B cell (primary cell): ENCODE measurements around the gene TCF7L1. TPM values are rescaled to one million over a fixed set of nuclear protein-coding genes. Genes with fewer than 3 reads are reported as not detected.

Experiments used
- ATAC-seq: fragments of 200-7000 bp; cut with Tn5 transposase; one replicate; pipeline ENCODE4 v1.10.0; 2021; ENCODE audit warnings: low read depth, mild to moderate bottlenecking, moderate number of reproducible peaks, moderate library complexity
- CTCF ChIA-PET: fragments of 350-600 bp; sonication (Branson Sonifier 250); formaldehyde crosslinking; loops from one replicate; lab custom pipeline; 2021; ENCODE audit warnings: antibody characterized with exemption, inconsistent platforms; lab: Charles Lee
- POLR2A ChIA-PET: fragments of 350-600 bp; sonication (Branson Sonifier 250); formaldehyde crosslinking; loops from one replicate; lab custom pipeline; 2021; ENCODE audit warnings: antibody characterized with exemption; lab: Charles Lee
- DNase-seq: peaks from one replicate; pipeline ENCODE4 v3.0.0; 2013
- H2AFZ ChIP-seq: 2 replicates; pipeline ENCODE4 v1.6.1; 2012; ENCODE audit warnings: mild to moderate bottlenecking, low read depth, low read length; ENCODE audit not compliant: insufficient read depth, poor library complexity, severe bottlenecking
- H3K27ac ChIP-seq, 2 donors: 1 replicate in 1 of 2; 2 replicates in 1 of 2; pipeline ENCODE4 v1.5.1; 2012 to 2013; ENCODE audit warnings: low read length in 2 of 2, mild to moderate bottlenecking in 2 of 2, moderate library complexity in 1 of 2
- H3K27me3 ChIP-seq, 4 experiments: fragments of 200-600 bp in 1 of 4; sonication (generic) in 1 of 4; replicated peaks in 1 of 4; 1 replicate in 2 of 4; 2 replicates in 2 of 4; pipeline versions ENCODE4 v1.6.1 to v1.7.0; 2013 to 2016; ENCODE audit warnings: low read length in 3 of 4, mild to moderate bottlenecking in 2 of 4, mixed read lengths in 1 of 4, moderate library complexity in 1 of 4; ENCODE audit not compliant: insufficient read depth in 4 of 4, control insufficient read depth in 3 of 4; ENCODE audit errors: control extremely low read depth in 1 of 4
- H3K36me3 ChIP-seq, 2 experiments: replicated peaks in 1 of 2; 1 replicate in 1 of 2; 2 replicates in 1 of 2; pipeline versions ENCODE4 v1.6.1 to v1.7.1; 2013; ENCODE audit warnings: low read length in 1 of 2; ENCODE audit not compliant: insufficient read depth in 2 of 2, control insufficient read depth in 1 of 2; ENCODE audit errors: control extremely low read depth in 1 of 2, extremely low read depth in 1 of 2
- H3K4me1 ChIP-seq, 2 donors: fragments of 200-600 bp in 1 of 2; sonication (generic) in 1 of 2; 1 replicate in 1 of 2; 2 replicates in 1 of 2; pipeline versions ENCODE4 v1.5.1 to v1.6.1; 2013 to 2017; ENCODE audit warnings: low read length in 2 of 2; ENCODE audit not compliant: control insufficient read depth in 2 of 2, insufficient read depth in 2 of 2
- H3K4me2 ChIP-seq: replicated peaks from 2 replicates; pipeline ENCODE3; 2012; ENCODE audit warnings: mild to moderate bottlenecking, low read depth, low read length; ENCODE audit not compliant: poor library complexity, severe bottlenecking
- H3K4me3 ChIP-seq, 5 experiments: fragments of 200-600 bp in 1 of 5; sonication (generic) in 1 of 5; 1 replicate in 3 of 5; 2 replicates in 2 of 5; pipeline versions ENCODE4 v1.5.1 to v1.7.0; 2011 to 2016; ENCODE audit warnings: low read length in 4 of 5, mild to moderate bottlenecking in 4 of 5, low read depth in 2 of 5, control low read depth in 1 of 5, moderate library complexity in 1 of 5; ENCODE audit not compliant: insufficient read depth in 1 of 5; ENCODE audit errors: control extremely low read depth in 1 of 5, extremely low read depth in 1 of 5
- H3K79me2 ChIP-seq: fragments of 200-600 bp; sonication (generic); one replicate; pipeline ENCODE4 v1.6.0; 2016; ENCODE audit warnings: low read length; ENCODE audit not compliant: control insufficient read depth, insufficient read depth
- H3K9ac ChIP-seq: fragments of 200-600 bp; sonication (generic); 2 replicates; pipeline ENCODE4 v1.6.1; 2017; ENCODE audit warnings: mild to moderate bottlenecking, low read length, moderate library complexity
- H3K9me3 ChIP-seq, 3 donors: one replicate each; pipeline versions ENCODE4 v1.6.1 to v1.7.1; 2013; ENCODE audit warnings: low read length in 2 of 3; ENCODE audit not compliant: control insufficient read depth in 2 of 3, insufficient read depth in 1 of 3; ENCODE audit errors: control extremely low read depth in 1 of 3
- H4K20me1 ChIP-seq: 2 replicates; pipeline ENCODE4 v1.6.0; 2012; ENCODE audit warnings: mild to moderate bottlenecking, low read length; ENCODE audit not compliant: insufficient read depth, control insufficient read depth, poor library complexity, severe bottlenecking
- H3K27ac Mint-ChIP-seq: one replicate; pipeline ENCODE4 v1.8.0; 2021; ENCODE audit warnings: mixed read lengths
- H3K27me3 Mint-ChIP-seq: one replicate; pipeline ENCODE4 v1.8.0; 2021; ENCODE audit warnings: mixed read lengths
- H3K4me1 Mint-ChIP-seq: one replicate; pipeline ENCODE4 v1.8.0; 2021; ENCODE audit warnings: mixed read lengths
- H3K4me3 Mint-ChIP-seq: one replicate; pipeline ENCODE4 v1.8.0; 2021; ENCODE audit warnings: mixed read lengths
- H3K9me3 Mint-ChIP-seq: one replicate; pipeline ENCODE4 v1.8.0; 2022; ENCODE audit warnings: mixed read lengths; ENCODE audit not compliant: insufficient read depth
- CTCF ChIP-seq: fragments of 200-600 bp; IDR thresholded peaks from one replicate; pipeline ENCODE4 v1.8.0; 2022; ENCODE audit warnings: antibody characterized with exemption, mild to moderate bottlenecking
- EZH2 ChIP-seq: IDR thresholded peaks from 2 replicates; pipeline ENCODE4 v1.6.1; 2012; ENCODE audit warnings: borderline replicate concordance, low read depth, mild to moderate bottlenecking, moderate library complexity, low read length; ENCODE audit not compliant: insufficient read depth, poor library complexity, severe bottlenecking
- WGBS: methylation state at CpG from one replicate; pipeline ENCODE4 v1.1.5; 2013; ENCODE audit warnings: missing lambda C conversion rate; ENCODE audit not compliant: insufficient coverage; 5-methylcytosine and 5-hydroxymethylcytosine counted together
- intact Hi-C: fragments of 100-400 bp; cut with micrococcal nuclease; formaldehyde crosslinking; loops from one replicate; pipeline ENCODE4 v1.10.0; 2022
- polyA plus RNA-seq: library from polyadenylated mRNA; depleted of rRNA; stranded (reverse); fragments of >200 nt; gene quantifications from 2 replicates; pipeline ENCODE4 v1.2.3, GENCODE V29; 2012
- total RNA-seq, 2 donors: library from RNA; stranded (reverse); fragments of 120-200 nt in 1 of 2; gene quantifications; 1 replicate in 1 of 2; 2 replicates in 1 of 2; pipeline versions ENCODE4 v1.2.3 to v1.2.4, GENCODE V29; 2013 to 2022

The TCF7L1 gene
- total and polyA plus RNA-seq, 2 donors (not counting 1 experiment from before 2014, with no cell fraction given) = 0.67 to 0.81 TPM

GRCh38 chr2:85131116-85131515, 2.1 kb upstream of the TCF7L1 start:
- H3K36me3 ChIP-seq = no peaks in the 10 kb centered on the region
- H4K20me1 ChIP-seq = no peaks in the 10 kb centered on the region
- no peak overlapping the region for H3K27ac ChIP-seq
- Mint-ChIP-seq H3K27ac (no peak overlapping the region), H3K27me3 (peaks cover 42% of the 10 kb centered on the region), H3K4me1 (peaks cover 16% of the 10 kb centered on the region), H3K4me3 (no peak overlapping the region), H3K9me3 (no peaks in the 10 kb centered on the region)
- ChIA-PET POLR2A (interaction anchor here (0.6 kb wide), 1 partner anchor 161 kb away, joined by 3 read pairs; no protein-coding TSS in a partner anchor), CTCF (no interaction called here)
- H3K4me3 ChIP-seq = no peak overlapping the region
- no peak overlapping the region for H2AFZ ChIP-seq
- no peak for ATAC-seq
- no peak for TF ChIP-seq EZH2
- peak; percentile 16 for TF ChIP-seq CTCF
- H3K9ac ChIP-seq = no peak overlapping the region
- intact Hi-C loops = loop anchor here (5.0 to 10.0 kb wide), 2 partner anchors 154 to 204 kb away; no protein-coding TSS in a partner anchor
- peaks cover 0 to 47% (median 22%) of the 10 kb centered on the region in 4 experiments for H3K27me3 ChIP-seq
- no peaks in the 10 kb centered on the region for H3K79me2 ChIP-seq
- no peak overlapping the region for H3K4me2 ChIP-seq
- peaks cover 19 to 21% of the 10 kb centered on the region in 2 donors for H3K4me1 ChIP-seq
- 50% methylated on average over 3 of the region's 7 CpGs for WGBS
- DNase-seq = no peak
- H3K9me3 ChIP-seq = no peaks in the 10 kb centered on the region

- no peaks in the 10 kb centered on the region for H3K9me3 ChIP-seq
- H3K4me2 ChIP-seq = peak overlapping the region; percentile 91
- peak overlapping the region in 4 of 5 experiments; percentile 21 to 60 (median 42) for H3K4me3 ChIP-seq
- no peaks in the 10 kb centered on the region for H3K9me3 Mint-ChIP-seq
- peaks cover 16% of the 10 kb centered on the region for H3K4me1 Mint-ChIP-seq
- no peaks in the 10 kb centered on the region for H3K79me2 ChIP-seq
- H3K27me3 ChIP-seq = peaks cover 0 to 53% (median 22%) of the 10 kb centered on the region in 4 experiments
- H3K9ac ChIP-seq = peak overlapping the region; percentile 60
- peaks cover 51% of the 10 kb centered on the region for H3K27me3 Mint-ChIP-seq
- DNase-seq = peak; percentile 9
- intact Hi-C loops = loop anchor here (5.0 to 10.0 kb wide), 2 partner anchors 152 to 205 kb away; no protein-coding TSS in a partner anchor
- no peak for TF ChIP-seq CTCF
- TF ChIP-seq EZH2 = no peak
- no peaks in the 10 kb centered on the region for H3K36me3 ChIP-seq
- H4K20me1 ChIP-seq = no peaks in the 10 kb centered on the region
- H3K4me3 Mint-ChIP-seq = peak overlapping the region; percentile 80
- ChIA-PET CTCF (no interaction called here), POLR2A (no interaction called here)
- H3K27ac ChIP-seq = no peak overlapping the region
- no peak overlapping the region for H3K27ac Mint-ChIP-seq
- H2AFZ ChIP-seq = peak overlapping the region; percentile 65
- H3K4me1 ChIP-seq = peaks cover 19 to 21% of the 10 kb centered on the region in 2 donors
- 7% methylated on average over 7 of the region's 14 CpGs for WGBS
- ATAC-seq = no peak
These were observed 795 bp upstream of the TCF7L1 start for GRCh38 chr2:85132397-85132796.
